GM19397 (cell line): Measurements from ENCODE around the gene NDNF.

Experiments
- ATAC-seq: cut with Tn5 transposase; IDR thresholded peaks from one replicate; pipeline ENCODE4 v1.9.1; 2021; ENCODE audit warnings: mild to moderate bottlenecking, moderate library complexity; ENCODE audit not compliant: unreplicated experiment

NDNF gene

GRCh38 chr4:121072224-121073003, at the start of gene NDNF:
NDNF (minus strand) TSS chr4:121072535; CDS start chr4:121045837, 26,698 bp downstream.
- peak; percentile 43 for ATAC-seq

- no peak for ATAC-seq
Measured at GRCh38 chr4:121119715-121120114, 47.4 kb upstream of the NDNF start.

DNA sequence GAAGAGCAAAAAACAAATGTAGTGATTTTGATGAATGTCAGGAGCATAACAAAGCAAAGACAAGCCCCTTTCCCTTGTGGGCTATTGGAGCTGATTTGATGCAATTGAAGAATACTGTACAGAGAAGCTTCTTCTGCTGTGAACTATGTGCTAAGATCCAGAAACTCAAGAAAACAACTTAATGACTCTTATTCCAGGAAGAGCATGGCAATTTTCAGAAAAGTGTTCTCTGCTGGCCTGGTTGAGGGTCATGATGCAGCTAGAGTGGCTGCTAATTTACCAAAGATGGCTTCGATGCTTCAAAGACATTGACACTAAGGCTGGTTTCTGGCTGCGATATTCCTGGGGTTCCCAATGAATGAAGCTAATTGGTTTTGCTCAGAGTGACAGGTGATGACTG, 46.0 kb upstream of the NDNF start:
- ATAC-seq: no peak

- no peak for ATAC-seq
Measured at GRCh38 chr4:121114756-121115155, 42.4 kb upstream of the NDNF start.

- ATAC-seq: no peak
Measured at GRCh38 chr4:121112530-121112929, 40.2 kb upstream of the NDNF start.

DNA sequence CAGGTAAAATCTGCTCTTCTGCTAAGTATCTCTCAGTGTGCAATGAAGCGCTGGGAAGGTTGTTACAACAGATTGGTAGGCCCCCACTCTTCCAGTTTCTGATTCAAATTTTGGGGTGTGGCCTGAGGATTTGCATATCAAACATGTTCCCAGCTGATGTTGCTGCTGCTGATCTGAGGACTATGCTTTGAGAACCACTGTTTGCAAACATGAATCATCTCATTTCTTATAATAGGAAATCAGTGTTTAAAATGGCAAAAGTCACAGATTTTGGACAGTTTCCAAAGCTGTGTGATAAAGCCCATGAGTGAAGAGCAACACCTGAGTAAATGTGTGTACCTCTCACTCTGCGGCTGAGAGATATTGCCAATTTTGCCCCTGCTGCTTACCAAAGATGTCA, 36.2 kb upstream of the NDNF start:
- ATAC-seq: no peak

GRCh38 chr4:121107507-121107906, 35.2 kb upstream of the NDNF start:
- no peak for ATAC-seq

DNA sequence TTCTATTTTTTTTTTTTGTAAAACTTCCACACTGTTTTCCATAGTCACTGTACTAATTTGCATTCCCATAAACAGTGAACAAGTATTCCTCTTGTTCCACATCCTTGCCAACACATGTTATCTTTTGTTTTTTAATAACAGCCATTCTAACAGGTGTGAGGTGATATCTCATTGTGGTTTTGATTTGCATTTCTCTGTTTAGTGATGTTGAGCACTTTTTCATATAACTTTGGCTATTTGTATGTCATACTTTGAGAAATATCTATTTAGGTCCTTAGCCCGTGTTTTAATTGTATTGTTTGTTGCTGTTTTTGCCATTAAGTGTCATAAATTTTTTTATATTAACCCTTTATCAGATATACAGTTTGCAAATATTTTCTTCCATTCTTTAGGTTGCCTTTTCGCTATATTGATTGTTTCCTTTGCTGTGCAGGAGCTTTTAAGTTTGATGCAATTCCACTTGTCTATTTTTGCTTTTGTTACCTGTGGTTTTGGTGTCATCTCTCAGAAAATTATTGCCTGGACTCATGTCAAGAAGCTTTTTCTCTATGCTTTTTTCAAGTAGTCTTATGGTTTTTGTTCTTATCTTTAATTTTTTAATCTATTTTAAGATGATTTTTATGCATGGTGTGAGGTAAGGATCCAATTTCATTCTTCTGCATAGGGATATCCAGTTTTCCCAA, 27.9 kb upstream of the NDNF start:
- ATAC-seq: no peak

- ATAC-seq: no peak
Measured at GRCh38 chr4:121098266-121098665, 25.9 kb upstream of the NDNF start.

DNA sequence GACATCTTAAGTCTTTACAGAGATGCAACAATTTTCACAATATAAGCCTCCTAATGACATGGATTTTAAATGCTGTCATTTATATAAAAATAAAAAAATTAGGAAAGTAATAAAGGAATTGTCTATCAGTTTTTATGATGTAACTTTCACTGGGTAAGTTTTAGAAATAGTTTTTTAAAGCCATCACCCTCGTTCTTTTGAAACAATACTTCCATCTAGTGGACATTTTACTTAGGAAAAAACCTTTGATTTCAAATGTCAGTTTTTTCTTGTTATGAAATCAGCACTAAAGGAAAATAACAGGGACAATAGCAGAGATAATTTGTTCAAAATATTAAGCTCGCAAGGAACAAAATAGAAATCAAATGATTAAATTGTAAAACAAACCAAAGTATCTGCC, 24.3 kb upstream of the NDNF start:
- no peak for ATAC-seq

DNA sequence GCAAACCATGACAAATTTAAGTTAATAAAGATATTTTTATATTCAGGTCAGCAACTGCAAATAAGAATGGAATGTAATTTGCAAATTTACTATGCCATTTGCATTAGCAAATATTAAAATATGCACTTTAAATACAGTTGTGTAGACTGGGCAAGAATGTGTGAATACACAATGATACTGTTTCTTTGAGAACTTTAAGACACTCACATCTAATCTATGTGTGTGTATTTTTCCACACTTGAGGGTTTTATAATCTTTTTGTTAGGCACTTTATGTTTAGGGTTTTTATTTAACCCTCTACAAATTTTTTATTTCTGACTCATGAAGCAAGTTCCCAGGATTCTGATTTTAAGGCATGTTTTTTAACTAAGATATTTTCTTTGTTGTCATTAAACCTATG, 23.9 kb upstream of the NDNF start:
- no peak for ATAC-seq

GRCh38 chr4:121094297-121094966, 22.1 kb upstream of the NDNF start:
- ATAC-seq: no peak

GRCh38 chr4:121093261-121093660, 20.9 kb upstream of the NDNF start:
- no peak for ATAC-seq

DNA sequence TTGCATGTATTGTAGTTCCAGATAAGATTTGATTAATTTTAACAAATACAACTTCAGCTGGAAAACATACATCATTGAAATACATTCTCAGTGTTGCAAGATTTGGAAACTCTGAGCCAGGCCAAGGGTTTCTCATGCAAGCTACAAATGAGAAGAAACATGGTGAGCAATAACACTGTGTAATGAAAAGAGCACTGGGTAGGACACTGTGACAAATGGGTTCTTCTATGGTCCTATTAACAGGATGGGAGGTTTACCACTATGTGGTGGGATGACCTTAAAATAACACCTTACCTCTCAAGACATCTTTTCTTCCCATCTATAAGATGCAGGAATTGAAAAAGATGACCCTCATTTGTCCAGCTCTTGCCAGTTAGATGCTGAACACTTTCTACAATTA, 19.6 kb upstream of the NDNF start:
- ATAC-seq: no peak

- no peak for ATAC-seq
Measured at GRCh38 chr4:121088867-121089266, 16.5 kb upstream of the NDNF start.

- no peak for ATAC-seq
Measured at GRCh38 chr4:121079376-121079775, 7.0 kb upstream of the NDNF start.

DNA sequence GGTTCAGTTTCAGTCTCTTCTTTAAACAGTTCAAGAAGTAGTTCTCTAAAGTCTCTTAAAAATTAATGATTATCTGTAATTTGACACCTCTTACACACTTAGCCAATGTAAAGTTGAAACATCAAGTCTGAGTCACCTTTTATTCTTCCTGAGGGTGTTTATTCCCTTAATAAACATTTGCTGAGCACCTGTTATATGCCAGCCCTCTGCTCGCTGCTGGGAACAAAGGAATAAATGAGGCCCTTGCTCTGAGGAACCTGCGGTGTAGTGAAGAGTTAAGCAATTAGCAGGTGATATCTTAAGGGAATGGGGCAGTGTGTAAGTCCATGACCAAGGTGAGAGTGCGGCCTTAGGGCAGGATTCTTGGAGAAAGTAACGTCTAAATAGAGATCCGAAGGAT, 5.2 kb upstream of the NDNF start:
- no peak for ATAC-seq

DNA sequence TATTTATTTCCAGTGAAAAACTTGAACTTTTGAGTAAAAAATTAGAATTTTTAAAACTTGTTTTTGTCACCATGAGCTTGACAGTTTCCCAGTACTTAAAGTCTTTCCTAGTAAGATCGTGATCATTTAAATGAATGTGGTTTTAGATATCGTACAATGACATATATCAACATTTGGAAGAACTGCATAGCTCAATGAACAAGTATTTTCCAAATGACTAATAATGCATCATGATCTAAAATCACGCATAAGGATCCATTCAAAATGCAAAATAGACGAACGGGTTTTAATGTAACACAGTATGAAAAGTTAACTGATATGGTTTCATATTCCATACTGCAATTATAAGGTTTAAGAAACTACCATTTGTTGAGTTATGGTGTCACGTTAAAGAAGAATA, 4.1 kb upstream of the NDNF start:
- ATAC-seq: no peak

GRCh38 chr4:121073672-121074381, 1.5 kb upstream of the NDNF start:
- no peak for ATAC-seq

GRCh38 chr4:121073004-121073435, 685 bp upstream of the NDNF start:
- no peak for ATAC-seq

- ATAC-seq: no peak
Measured at GRCh38 chr4:121071640-121072223, 603 bp downstream of the NDNF start.
